Muscle of arm (tissue), 14 donors: Measurements from ENCODE around the gene PAEP. TPM values are rescaled to one million over a fixed set of nuclear protein-coding genes. Genes with fewer than 3 reads are reported as not detected.
"Not testable (repeated sequence)": the region's sequence is repeated elsewhere in the genome, so short reads cannot be mapped to it uniquely, and the experiment has no call there.

Experiments
- DNase-seq: peaks from one replicate; pipeline ENCODE4 v3.0.0-alpha.2; 2013
- long read RNA-seq, 11 donors: transcript quantifications; one replicate each; lab custom pipeline, GENCODE V29; 2026
- polyA plus RNA-seq, 12 donors: library from polyadenylated mRNA; unstranded; fragments of 120-200 nt; gene quantifications; one replicate each; pipeline ENCODE4 v1.2.1, GENCODE V29; 2013; ENCODE audit not compliant: insufficient read length in 12 of 12

The PAEP gene
- polyA plus RNA-seq, result 10 to 100 TPM in 1 of 12 donors, 1 to 10 TPM in 3, under 1 TPM in 1, not detected in 7; 0.56 to 13.0 (median 1.4) TPM
- long read RNA-seq, donor 1, partial matches to known transcripts, result 0 of 2 reads
- long read RNA-seq, donor 1, other reads (novel, unspliced or antisense), result 0 of 2 reads
- long read RNA-seq, donor 2, result 0 reads
- long read RNA-seq, donor 3, result 0 reads
- long read RNA-seq, donor 4, result 0 reads
- long read RNA-seq, donor 5, result 0 reads
- long read RNA-seq, donor 6, result 0 reads
- long read RNA-seq, donor 7, partial matches to known transcripts, result 0 of 1 reads
- long read RNA-seq, donor 7, other reads (novel, unspliced or antisense), result 0 of 1 reads
- long read RNA-seq, donor 8, result 0 reads
- long read RNA-seq, donor 9, result 0 reads
- long read RNA-seq, donor 10, result 0 reads
- long read RNA-seq, donor 11, result 0 reads

DNA sequence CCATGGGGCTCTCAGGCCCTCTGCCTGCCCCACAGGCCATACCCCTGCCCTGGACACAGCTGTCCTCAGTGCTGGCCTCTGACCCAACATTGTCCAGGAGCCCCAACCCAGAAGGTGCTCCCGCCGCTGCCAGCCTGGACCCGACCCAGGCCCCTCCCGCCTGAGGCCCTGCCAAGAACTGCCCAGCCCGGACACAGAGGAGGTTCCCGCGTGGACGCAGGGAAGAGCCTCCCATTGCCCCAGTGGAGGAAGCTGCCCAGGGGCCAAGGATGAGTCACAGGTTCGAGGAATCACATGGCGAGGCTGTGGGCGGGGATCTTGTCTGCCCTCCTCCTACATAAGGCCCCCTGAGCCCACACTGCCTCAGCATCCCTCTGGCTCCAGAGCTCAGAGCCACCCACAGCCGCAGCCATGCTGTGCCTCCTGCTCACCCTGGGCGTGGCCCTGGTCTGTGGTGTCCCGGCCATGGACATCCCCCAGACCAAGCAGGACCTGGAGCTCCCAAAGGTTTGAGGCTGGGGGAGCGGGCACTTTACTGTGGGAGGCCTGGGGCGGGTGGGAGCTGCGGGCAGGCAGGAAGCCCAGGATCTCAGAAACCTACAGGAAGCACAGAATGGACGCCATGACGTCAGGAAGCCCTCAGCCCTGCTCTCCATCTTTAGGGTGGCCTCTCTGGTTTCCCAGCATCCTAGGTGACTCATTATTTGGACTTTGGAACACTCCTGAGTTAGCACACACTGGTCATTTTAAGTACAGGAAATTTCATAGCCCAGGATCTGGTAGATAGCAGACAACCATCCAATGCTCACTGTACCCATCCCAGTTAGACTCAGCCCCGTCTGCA is at the start of gene PAEP:
PAEP (plus strand) TSS at position 366 of the 844 bp plus-strand sequence.
- no peak for DNase-seq

- no peak for DNase-seq
These were observed 49.3 kb upstream of the PAEP start for GRCh38 chr9:135512241-135512603.

DNA sequence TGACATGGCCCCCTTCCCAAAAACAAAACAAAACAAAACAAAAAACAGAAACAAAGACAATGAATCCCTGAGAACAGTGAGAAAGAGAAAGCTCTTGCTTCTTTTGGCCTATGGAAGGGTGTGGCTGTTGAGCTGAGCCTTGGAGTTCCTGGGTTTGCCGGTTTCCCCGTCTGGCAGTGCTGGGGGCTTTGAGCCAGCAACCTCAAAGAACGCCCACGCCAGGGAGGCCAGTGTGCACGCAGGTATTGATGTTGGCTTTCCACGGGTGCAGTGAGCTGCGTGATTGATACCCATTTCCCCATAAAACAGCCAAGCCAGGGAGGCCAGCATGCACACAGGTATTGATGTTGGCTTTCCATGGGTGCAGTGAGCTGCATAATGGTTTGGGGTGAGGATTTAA is 48.7 kb upstream of the PAEP start:
- DNase-seq, result no peak

GRCh38 chr9:135513351-135513846 is 48.2 kb upstream of the PAEP start:
- DNase-seq, result no peak

GRCh38 chr9:135513906-135514305 is 47.6 kb upstream of the PAEP start:
- DNase-seq, result not testable (repeated sequence)

DNA sequence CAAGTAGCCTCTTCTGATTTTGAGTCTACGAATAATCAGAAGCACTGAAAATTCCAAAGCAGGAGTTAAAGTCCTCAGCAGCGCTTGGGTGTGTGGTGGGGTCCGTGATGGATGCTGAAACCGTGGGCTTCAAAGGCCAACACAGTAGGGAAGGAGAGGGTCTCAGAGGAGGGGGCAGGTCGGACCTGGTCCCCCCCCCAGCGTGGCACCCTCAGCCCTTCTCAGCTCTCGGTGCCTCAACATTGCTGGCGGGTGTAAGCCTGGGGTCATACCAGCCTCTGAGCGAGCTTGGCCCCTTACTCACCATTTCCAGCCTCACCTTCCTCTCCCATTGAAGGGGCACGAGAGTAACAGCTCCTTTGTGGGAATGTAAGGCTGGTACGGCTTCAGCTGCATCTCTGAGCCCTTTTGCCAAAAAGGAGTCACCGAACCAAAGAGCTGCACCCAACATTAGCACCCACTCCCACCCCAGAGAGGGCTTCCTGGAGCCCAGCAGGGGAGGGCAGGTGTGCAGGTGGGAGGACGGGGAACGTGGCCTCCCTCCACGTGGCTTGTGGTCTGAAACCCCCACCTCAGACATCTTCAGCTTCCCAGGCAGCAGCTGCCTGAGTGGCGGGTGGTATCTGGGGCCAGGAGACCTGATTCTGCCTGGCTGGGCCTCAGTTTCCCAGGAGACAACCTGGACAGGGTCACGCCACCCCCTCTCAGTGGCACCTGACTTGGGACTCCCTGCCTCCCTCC is 47.0 kb upstream of the PAEP start:
- DNase-seq, result no peak

DNA sequence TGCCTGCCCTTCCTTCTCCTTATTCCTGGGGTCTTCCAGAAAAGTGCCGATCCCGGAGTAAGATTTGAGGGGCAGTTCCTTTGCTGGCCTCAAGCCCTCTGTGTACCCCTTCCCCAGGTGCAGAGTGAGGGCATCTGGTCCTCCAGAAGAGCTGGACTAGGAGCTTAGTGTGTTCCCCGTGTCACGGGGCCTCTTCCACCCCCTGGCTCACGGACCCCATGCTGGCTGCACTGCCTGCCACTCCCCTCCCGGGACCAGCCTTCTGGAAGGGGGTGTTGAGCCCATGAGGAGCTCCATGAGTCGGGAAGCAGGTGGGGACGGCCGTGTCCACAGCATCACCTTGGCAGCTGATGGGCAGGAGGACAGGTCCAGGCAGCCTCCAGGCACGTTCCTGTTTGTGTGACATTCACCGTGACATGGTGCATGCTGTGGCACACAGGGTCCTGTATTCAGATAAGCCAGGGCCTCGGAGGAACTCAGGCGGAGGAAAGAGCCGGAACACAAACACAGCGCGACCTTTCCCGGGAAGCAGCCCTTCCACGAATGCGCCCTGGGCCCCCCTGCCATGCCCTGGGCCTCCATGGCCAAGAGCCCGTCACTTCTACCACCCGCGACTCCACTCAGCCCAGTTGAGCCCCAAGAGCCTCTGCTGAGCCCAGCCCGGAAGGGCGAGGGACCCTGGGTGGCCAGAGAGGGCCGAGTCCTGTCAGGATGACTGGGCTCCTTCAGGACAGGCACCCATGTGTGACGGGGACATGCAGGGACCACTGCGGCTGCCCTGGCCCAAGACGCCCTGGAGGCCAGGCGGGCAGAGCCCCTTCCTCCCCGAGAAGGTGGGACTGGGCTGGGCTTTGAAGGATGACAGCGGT is 46.2 kb upstream of the PAEP start:
- no peak for DNase-seq

- no peak for DNase-seq
These were observed 45.3 kb upstream of the PAEP start for GRCh38 chr9:135516132-135516860.

- DNase-seq, result no peak
These were observed 44.1 kb upstream of the PAEP start for GRCh38 chr9:135517407-135517822.

DNA sequence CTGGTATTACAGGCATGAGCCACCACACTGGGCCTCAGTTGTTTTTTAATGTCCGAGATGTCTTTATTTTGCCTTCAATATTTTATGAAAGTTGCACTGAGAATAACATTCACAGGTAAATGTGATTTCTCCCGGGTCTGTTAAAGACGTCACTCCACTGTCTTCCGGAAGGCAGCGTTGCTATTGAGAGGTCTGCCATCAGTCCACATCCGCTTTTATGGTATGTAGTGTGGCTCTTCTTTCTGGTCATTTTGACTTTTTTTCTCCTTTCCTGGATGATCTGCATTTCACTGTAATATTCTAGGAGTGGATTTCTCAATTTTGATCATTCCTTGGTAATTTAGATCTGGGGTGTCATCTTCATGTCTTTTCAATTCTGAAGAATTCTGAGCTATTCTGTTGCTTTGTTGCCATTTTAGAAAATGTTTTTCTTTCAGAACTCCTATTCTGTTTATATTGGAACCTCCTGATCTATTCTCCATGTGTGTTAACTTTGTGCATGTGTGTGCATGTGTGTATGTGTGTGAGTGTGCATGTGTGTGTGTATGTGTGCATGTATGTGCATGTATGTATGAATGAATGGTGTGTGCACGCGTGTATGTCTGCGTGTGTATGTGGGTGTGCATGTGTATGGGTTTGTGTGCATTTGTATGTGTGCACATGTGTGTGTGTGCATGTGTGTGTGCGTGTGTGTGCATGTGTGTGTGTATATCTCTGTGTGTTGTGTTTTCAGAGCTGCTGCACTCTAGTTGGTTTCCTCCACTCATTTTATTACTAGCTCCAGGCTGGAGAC is 42.2 kb upstream of the PAEP start:
- no peak for DNase-seq

DNA sequence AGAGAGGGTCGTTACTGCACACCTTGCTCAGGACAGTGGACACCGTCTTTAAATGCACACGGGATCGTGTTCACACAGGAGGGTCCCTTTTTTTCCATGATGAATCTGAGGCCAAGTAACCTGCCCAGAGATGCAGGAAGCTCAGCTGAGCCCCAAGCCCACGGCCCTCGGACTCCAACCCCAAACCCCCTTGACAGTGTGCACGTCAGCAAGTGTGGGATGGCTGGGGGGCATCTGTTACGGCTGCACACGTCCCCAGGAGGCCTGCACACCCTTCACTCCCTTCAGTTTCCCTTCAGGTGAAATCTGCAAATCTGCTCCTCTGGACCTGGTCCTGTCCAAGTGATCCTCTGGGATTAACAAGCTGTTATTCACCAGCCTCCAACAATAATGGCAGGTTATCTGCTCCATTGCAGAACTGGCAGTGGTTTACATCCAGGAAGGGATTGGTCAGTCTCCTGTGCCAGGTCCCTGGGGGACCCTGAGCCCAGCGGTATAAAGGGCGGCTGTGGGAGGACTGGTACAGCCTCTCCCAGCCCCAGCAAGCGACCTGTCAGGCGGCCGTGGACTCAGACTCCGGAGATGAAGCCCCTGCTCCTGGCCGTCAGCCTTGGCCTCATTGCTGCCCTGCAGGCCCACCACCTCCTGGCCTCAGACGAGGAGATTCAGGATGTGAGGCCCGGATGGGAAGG is 40.5 kb upstream of the PAEP start, which contains the start of gene LCN1:
LCN1 (plus strand) TSS at position 525 of the 692 bp plus-strand sequence; CDS start at position 583, 58 bp downstream.
- DNase-seq, result no peak

DNA sequence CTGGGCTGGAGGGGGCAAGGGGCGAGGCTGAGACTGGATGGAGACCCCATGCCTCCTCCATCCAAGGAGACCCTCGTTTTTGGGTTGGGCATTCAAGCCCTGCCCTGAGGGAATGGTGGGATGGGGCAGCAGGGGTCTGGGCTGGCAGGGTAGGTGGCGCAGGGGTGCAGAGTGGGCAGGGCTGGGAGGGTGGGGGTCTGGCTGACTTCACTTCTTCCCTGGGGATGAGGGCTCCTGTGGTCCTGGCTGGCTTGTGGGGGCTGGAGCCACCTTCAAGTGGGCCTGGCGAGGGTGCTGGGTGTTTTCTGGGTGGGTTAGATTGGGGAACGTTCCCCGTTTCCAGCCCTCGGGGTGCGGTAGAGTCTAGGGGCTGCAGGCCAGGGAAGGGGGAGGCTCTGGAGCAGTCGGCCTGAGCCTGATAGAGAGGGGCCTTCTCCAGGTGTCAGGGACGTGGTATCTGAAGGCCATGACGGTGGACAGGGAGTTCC is 39.9 kb upstream of the PAEP start:
- DNase-seq, result no peak

DNA sequence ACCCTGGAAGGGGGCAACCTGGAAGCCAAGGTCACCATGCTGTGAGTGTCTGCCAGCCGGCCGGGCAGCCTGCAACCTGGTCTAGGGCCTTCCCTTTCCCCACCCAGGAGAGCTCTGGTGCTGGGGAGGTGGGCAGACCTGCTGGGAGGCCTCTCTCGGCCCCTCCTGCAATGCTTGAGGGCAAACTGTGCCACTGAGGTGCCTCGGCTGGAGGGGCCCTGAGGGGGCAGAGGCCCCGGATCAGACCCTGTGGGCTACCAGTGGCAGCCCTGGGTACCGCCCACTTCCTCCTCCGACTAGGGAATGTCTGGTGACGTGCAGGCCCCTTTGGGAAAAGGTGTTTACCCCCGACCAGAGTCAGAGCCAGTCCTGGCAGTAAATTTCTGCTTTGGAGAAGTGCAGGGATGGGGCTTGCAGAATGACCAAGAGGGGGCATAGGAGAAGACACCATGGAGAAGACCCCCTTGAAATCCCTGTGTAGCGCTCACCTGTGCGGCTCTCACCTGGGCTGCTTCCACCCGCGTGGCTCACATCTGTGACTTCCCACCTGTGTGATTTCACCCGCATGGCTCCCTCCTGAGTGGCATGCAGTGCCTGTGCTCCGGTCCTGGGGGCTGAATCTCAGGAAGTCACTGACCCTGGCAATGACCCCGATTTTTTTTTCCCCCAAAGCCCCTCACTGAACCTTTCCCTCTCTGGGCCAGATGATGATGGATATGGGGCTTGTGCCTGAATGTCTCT is 39.2 kb upstream of the PAEP start:
- no peak for DNase-seq

DNA sequence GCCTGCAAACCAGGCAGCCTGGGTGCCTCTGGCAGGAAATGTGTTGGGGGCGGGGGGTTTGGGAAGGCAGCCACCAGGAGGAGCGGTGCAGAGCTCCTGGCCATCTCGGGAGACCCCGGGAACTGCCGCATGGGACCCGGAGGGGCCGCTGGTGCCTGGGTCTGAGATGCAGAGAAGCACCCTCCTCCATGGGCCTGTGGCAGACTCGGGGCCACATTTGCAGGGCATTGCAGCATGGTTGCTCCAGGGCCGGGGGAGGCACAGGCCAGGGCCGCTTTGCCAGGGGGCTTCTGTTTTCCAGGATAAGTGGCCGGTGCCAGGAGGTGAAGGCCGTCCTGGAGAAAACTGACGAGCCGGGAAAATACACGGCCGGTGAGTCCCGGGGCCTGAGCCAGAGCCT is 38.6 kb upstream of the PAEP start:
- no peak for DNase-seq

DNA sequence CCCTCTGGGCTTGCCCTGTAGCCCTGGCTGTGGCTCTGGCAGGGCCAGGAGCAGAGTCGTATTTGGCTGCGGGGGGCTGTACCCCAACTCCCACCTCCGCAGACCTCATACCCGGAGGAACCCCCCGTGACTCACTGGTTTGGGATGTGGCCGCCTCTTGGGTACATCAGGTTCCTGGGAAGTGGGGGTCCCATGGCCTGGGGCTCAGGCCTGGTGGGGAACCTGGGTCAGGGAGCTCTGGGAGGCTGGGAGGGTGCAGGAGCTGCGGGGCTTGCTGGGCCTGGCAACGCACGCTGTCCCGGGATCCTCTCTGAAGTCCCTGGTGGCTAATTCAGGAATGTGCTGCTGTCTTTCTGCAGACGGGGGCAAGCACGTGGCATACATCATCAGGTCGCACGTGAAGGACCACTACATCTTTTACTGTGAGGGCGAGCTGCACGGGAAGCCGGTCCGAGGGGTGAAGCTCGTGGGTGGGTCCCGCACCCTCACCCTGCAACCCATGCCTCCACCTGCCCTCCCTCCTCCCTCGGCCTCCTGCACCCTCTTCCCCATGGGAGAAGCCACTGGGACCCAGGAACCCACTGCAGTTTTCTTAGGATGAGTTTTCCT is 37.9 kb upstream of the PAEP start:
- no peak for DNase-seq

- no peak for DNase-seq
These were observed 37.3 kb upstream of the PAEP start for GRCh38 chr9:135524130-135524861.
